Endothelial cell of umbilical vein (primary cell): ENCODE measurements around the gene SBK3. TPM values are rescaled to one million over a fixed set of nuclear protein-coding genes. Genes with fewer than 3 reads are reported as not detected.

ENCODE experiments used
- BruUV-seq: library from RNA; stranded (reverse); fragments of 400-500 nt; replicated peaks from 2 replicates; lab custom pipeline; 2021; lab: Mats Ljungman, UMichigan
- CTCF ChIA-PET: fragments of 300-600, 350-600 bp; sonication (Branson Sonifier 250); formaldehyde crosslinking; loops from one replicate; lab custom pipeline; 2021; ENCODE audit warnings: antibody characterized with exemption, inconsistent platforms; lab: Charles Lee
- POLR2A ChIA-PET: fragments of 300-600, 350-600 bp; sonication (Branson Sonifier 250); formaldehyde crosslinking; loops from one replicate; lab custom pipeline; 2021; ENCODE audit warnings: antibody characterized with exemption, inconsistent platforms; lab: Charles Lee
- DNase-seq: peaks from one replicate; pipeline ENCODE4 v3.0.0-alpha.2; 2011; ENCODE audit warnings: low read depth, low spot score
- FAIRE-seq: peaks from 2 replicates; lab custom pipeline; 2011; peaks lifted over from hg19 to GRCh38; lab: Jason Lieb, UNC
- H2AFZ ChIP-seq: 2 replicates; pipeline ENCODE4 v1.6.0; 2012; ENCODE audit warnings: low read depth, low read length, control low read depth, inconsistent platforms
- H3K27ac ChIP-seq: 2 replicates; pipeline ENCODE4 v1.5.1; 2011; ENCODE audit warnings: low read depth, mild to moderate bottlenecking, control low read depth, low read length, moderate library complexity; ENCODE audit not compliant: insufficient read depth
- H3K27me3 ChIP-seq, 2 experiments: 2 replicates each; pipeline versions ENCODE4 v1.6.0 to v1.6.1; 2011; ENCODE audit warnings: low read length in 2 of 2, mixed read lengths in 1 of 2; ENCODE audit not compliant: control insufficient read depth in 2 of 2, insufficient read depth in 2 of 2
- H3K36me3 ChIP-seq, 2 experiments: 2 replicates in 1 of 2; 3 replicates in 1 of 2; pipeline ENCODE4 v1.5.1; 2011; ENCODE audit warnings: low read length in 2 of 2, mild to moderate bottlenecking in 1 of 2, moderate library complexity in 1 of 2; ENCODE audit not compliant: control insufficient read depth in 2 of 2, insufficient read depth in 2 of 2; ENCODE audit errors: extremely low read depth in 1 of 2
- H3K4me1 ChIP-seq: 3 replicates; pipeline ENCODE4 v1.5.1; 2011; ENCODE audit warnings: mild to moderate bottlenecking, low read length; ENCODE audit not compliant: control insufficient read depth, insufficient read depth; ENCODE audit errors: extremely low read depth
- H3K4me2 ChIP-seq: 2 replicates; pipeline ENCODE4 v1.6.1; 2011; ENCODE audit warnings: low read length, control low read depth, mixed read lengths; ENCODE audit not compliant: insufficient read depth
- H3K4me3 ChIP-seq, 3 experiments: fragments of 200-600 bp in 1 of 3; sonication (generic), shearing (Covaris generic) in 1 of 3; replicated peaks in 1 of 3; 2 replicates each; pipeline ENCODE4 v1.5.1; 2011 to 2016; ENCODE audit warnings: control low read depth in 3 of 3, low read length in 3 of 3, mild to moderate bottlenecking in 2 of 3, inconsistent platforms in 1 of 3, low read depth in 1 of 3, moderate library complexity in 1 of 3; ENCODE audit not compliant: insufficient read depth in 1 of 3
- H3K79me2 ChIP-seq: 2 replicates; pipeline ENCODE4 v1.6.0; 2012; ENCODE audit warnings: low read length, inconsistent platforms; ENCODE audit not compliant: control insufficient read depth, insufficient read depth
- H3K9ac ChIP-seq: replicated peaks from 2 replicates; pipeline ENCODE3; 2011; ENCODE audit warnings: low read length, control low read depth; ENCODE audit not compliant: insufficient read depth; ENCODE audit errors: extremely low read depth
- H3K9me1 ChIP-seq: replicated peaks from 3 replicates; pipeline ENCODE4 v1.6.0; 2011; ENCODE audit warnings: mild to moderate bottlenecking, low read length; ENCODE audit not compliant: control insufficient read depth, insufficient read depth; ENCODE audit errors: extremely low read depth
- H3K9me3 ChIP-seq: replicated peaks from 2 replicates; pipeline ENCODE4 v1.5.1; 2012; ENCODE audit warnings: low read length, inconsistent platforms; ENCODE audit not compliant: control insufficient read depth, insufficient read depth
- H4K20me1 ChIP-seq: replicated peaks from 2 replicates; pipeline ENCODE3; 2011; ENCODE audit warnings: mild to moderate bottlenecking, low read length; ENCODE audit not compliant: control insufficient read depth, insufficient read depth; ENCODE audit errors: extremely low read depth
- EZH2 ChIP-seq: IDR thresholded peaks from 2 replicates; pipeline ENCODE4 v1.6.1; 2012; ENCODE audit warnings: borderline replicate concordance, low read depth, mild to moderate bottlenecking, moderate library complexity, low read length, inconsistent platforms; ENCODE audit not compliant: severe bottlenecking
- FOS ChIP-seq: IDR thresholded peaks from 2 replicates; pipeline ENCODE4 v1.6.1; 2011; ENCODE audit warnings: mild to moderate bottlenecking, low read length, moderate library complexity, borderline replicate concordance; ENCODE audit not compliant: insufficient read depth
- JUN ChIP-seq: IDR thresholded peaks from 2 replicates; pipeline ENCODE4 v1.6.1; 2011; ENCODE audit warnings: borderline replicate concordance, low read depth; ENCODE audit not compliant: insufficient read length, insufficient read depth
- MAX ChIP-seq: IDR thresholded peaks from 2 replicates; pipeline ENCODE4 v1.6.1; 2011; ENCODE audit not compliant: insufficient read depth, insufficient read length
- POLR2AphosphoS5 ChIP-seq: IDR thresholded peaks from 2 replicates; pipeline ENCODE4 v1.6.1; 2012; ENCODE audit warnings: low read depth, mild to moderate bottlenecking, control low read depth, low read length, moderate library complexity; ENCODE audit not compliant: insufficient read depth
- dilution Hi-C: fragments of 300-500 bp; cut with MboI; formaldehyde crosslinking; loops from one replicate; pipeline ENCODE4 v1.15.0; 2019; ENCODE audit warnings: low sequenced_read_pairs; ENCODE audit not compliant: extremely low pct_ligation_motif_present
- intact Hi-C: fragments of 100-400 bp; cut with micrococcal nuclease; formaldehyde crosslinking; loops from one replicate; pipeline ENCODE4 v1.10.0; 2022
- polyA plus RNA-seq, 4 experiments: library from polyadenylated mRNA; depleted of rRNA in 3 of 4; stranded (reverse) in 3 of 4; unstranded in 1 of 4; fragments of >200 nt; gene quantifications; 2 replicates each; pipeline versions ENCODE4 v1.2.1 to v1.2.3, GENCODE V29; 2011 to 2012; ENCODE audit warnings: missing spikeins in 1 of 4
- total RNA-seq: library from RNA; stranded (reverse); gene quantifications from 2 replicates; pipeline ENCODE4 v1.2.3, GENCODE V29; 2021
- TF ChIP-seq, protein P1 (sequence below), 2 donors: IDR thresholded peaks; 1 replicate in 1 of 2; 2 replicates in 1 of 2; pipeline ENCODE4 v1.5.1; 2011; ENCODE audit warnings: low read length in 2 of 2, mild to moderate bottlenecking in 2 of 2, moderate library complexity in 2 of 2, control low read depth in 1 of 2, inconsistent platforms in 1 of 2, low read depth in 1 of 2; ENCODE audit not compliant: insufficient read depth in 1 of 2; ENCODE audit errors: extremely low read depth in 1 of 2

SBK3 gene
- total and polyA plus RNA-seq, 2 donors (not counting 3 experiments of a cell fraction or from before 2014, with no cell fraction given): 0.18 to 0.62 TPM

DNA sequence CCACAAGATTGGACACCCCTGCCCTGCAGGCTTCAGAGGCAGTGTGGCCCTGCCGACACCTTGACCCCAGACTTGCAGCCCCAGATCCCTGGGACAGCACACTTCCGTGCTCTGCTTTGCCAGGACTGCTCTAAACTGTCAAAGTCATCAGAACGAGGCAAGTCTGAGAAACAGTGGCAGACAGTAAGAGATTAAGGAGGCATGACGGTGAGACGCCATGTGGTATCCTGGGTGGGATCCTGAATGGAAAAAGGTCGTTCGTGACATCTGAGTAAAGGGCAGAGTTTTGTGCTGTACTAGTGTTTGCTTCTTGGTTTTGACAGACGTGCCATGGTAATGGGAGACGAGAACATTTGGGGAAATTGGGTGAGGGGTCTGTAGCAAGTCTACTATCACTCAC, 21.5 kb upstream of the SBK3 start:
- TF ChIP-seq POLR2AphosphoS5: no peak
- no peak for TF ChIP-seq FOS
- no peak for TF ChIP-seq MAX
- BruUV-seq: no TSS peak
- H3K36me3 ChIP-seq: no peaks in the 10 kb centered on the region
- H2AFZ ChIP-seq: no peak overlapping the region
- no peaks in the 10 kb centered on the region for H3K9me3 ChIP-seq
- intact Hi-C loops: no loop called here
- no peaks in the 10 kb centered on the region for H4K20me1 ChIP-seq
- H3K79me2 ChIP-seq: no peaks in the 10 kb centered on the region
- no peak overlapping the region for H3K4me2 ChIP-seq
- no peak overlapping the region for H3K4me3 ChIP-seq
- dilution Hi-C loops: no loop called here
- H3K27me3 ChIP-seq: peaks cover 0 to 2% of the 10 kb centered on the region in 2 experiments
- CTCF ChIA-PET: no interaction called here
- H3K4me1 ChIP-seq: no peaks in the 10 kb centered on the region
- no peak overlapping the region for H3K9ac ChIP-seq
- FAIRE-seq (no peak), DNase-seq (no peak)
- H3K27ac ChIP-seq: no peak overlapping the region
- no peaks in the 10 kb centered on the region for H3K9me1 ChIP-seq
- POLR2A ChIA-PET: no interaction called here

GRCh38 chr19:55563261-55563690, 17.9 kb upstream of the SBK3 start:
- Histone ChIP-seq H3K27ac (no peak overlapping the region), H3K4me2 (no peak overlapping the region), H3K9me3 (no peaks in the 10 kb centered on the region), H3K9ac (no peak overlapping the region), H3K4me3 (no peak overlapping the region), H3K27me3 (peaks cover 0 to 5% of the 10 kb centered on the region in 2 experiments), H3K9me1 (no peaks in the 10 kb centered on the region), H3K79me2 (no peaks in the 10 kb centered on the region), H3K4me1 (no peaks in the 10 kb centered on the region), H3K36me3 (no peaks in the 10 kb centered on the region), H4K20me1 (no peaks in the 10 kb centered on the region), H2AFZ (no peak overlapping the region)
- DNase-seq (no peak), FAIRE-seq (no peak)
- POLR2A ChIA-PET: no interaction called here
- BruUV-seq: no TSS peak
- CTCF ChIA-PET: no interaction called here
- no peak for TF ChIP-seq POLR2AphosphoS5
- no peak for TF ChIP-seq MAX
- TF ChIP-seq, protein P1, sequence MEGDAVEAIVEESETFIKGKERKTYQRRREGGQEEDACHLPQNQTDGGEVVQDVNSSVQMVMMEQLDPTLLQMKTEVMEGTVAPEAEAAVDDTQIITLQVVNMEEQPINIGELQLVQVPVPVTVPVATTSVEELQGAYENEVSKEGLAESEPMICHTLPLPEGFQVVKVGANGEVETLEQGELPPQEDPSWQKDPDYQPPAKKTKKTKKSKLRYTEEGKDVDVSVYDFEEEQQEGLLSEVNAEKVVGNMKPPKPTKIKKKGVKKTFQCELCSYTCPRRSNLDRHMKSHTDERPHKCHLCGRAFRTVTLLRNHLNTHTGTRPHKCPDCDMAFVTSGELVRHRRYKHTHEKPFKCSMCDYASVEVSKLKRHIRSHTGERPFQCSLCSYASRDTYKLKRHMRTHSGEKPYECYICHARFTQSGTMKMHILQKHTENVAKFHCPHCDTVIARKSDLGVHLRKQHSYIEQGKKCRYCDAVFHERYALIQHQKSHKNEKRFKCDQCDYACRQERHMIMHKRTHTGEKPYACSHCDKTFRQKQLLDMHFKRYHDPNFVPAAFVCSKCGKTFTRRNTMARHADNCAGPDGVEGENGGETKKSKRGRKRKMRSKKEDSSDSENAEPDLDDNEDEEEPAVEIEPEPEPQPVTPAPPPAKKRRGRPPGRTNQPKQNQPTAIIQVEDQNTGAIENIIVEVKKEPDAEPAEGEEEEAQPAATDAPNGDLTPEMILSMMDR (IDR thresholded peaks at IDR 0.05; ENCODE audit: extremely low read depth in 1 of 2, insufficient read depth in 1 of 2, low read depth in 1 of 2, low read length in 2 of 2): no peak
- TF ChIP-seq EZH2: no peak
- no peak for TF ChIP-seq JUN
- dilution Hi-C loops: no loop called here
- intact Hi-C loops: no loop called here
